GM21423 (cell line): Measurements from ENCODE around the gene MRPL58.
"Not testable (repeated sequence)": the region's sequence is repeated elsewhere in the genome, so short reads cannot be mapped to it uniquely, and the experiment has no call there.

ENCODE experiments used
- ATAC-seq: cut with Tn5 transposase; IDR thresholded peaks from one replicate; pipeline ENCODE4 v1.9.1; 2021; ENCODE audit warnings: mild to moderate bottlenecking, moderate library complexity; ENCODE audit not compliant: unreplicated experiment

Gene MRPL58

DNA sequence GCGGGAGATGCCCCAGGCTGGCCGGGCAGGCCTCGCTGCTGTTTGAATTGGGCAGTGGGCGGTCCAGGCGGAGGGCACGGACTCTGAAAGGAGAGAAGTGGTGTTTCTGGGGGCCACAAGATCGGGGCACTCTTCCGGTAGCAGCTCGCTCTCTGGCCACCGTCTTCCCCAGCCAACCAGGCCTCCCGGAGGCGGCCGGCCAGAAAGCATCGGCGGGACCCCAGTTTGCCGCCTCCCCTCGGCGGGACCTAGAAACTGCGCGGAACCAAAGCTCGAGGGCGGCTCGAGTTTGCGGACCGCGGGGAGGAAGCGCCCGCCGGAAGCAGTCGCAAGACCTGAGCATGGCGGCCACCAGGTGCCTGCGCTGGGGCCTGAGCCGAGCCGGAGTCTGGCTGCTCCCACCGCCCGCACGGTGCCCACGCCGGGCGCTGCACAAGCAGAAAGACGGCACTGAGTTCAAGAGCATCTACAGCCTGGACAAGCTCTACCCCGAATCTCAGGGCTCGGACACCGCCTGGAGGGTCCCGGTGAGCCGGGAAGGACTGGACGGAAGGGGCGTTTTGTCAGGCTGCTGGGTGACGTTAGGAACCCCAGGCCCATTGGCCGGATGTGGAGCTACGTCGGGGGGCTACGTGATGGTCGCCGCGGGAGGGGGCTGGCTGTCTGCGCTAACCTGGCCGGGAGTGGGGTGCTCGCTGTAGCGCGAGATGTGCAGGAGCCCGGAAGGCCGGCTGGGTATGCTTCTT is at the start of gene MRPL58:
MRPL58 (plus strand) TSS at position 325 of the 746 bp plus-strand sequence; CDS start at position 342, 17 bp downstream.
- peak; percentile 86 for ATAC-seq

DNA sequence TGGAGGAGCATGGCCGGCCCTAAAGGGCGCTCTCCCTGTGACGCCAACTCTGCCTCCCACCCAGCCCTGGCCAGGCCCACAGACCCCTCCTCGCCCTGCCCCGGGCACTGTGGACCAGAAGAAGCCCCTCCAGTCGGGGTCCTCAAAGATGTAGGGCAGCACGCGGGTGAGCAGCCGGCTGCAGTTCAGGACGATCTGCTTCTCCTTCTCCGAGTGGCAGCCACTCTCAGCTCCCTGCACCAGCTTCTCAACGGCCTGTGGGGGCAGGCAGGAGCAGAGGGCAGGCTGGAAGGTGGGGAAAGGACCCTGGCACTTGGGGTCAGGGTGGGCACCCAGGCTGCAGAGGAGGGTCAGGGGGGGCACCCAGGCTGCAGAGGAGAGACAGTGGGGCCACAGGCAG is 48.8 kb upstream of the MRPL58 start:
- no peak for ATAC-seq

GRCh38 chr17:74964246-74964761 is 48.2 kb upstream of the MRPL58 start:
- no peak for ATAC-seq

DNA sequence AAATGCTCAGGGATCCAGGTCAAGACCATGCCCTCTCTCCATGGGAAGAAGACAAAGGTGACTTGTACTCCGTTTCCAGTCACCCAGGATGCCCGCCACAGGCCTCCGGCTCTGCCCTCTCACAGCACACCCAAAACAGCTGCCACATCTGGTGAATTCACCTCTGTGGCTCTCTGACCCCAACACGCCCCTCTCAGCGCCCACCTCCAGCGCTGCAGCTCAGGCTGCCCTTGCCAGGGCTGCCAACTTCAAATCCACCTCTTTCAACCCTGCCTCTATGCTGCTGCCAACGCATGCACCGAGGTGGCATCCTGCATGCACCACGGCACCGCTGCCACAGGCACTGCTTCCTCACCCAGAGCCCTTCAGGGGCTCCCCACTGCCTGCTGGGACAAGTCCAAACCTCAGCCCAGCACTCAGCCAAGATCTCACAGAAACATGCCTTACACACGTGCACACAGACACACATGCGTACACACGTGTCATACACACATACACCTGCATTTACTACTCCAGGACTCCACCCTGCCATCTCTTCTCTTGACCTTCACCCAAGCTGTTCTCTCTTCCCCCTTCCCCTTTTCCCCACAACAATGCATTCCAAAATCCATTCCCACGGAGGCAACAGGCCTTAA is 47.4 kb upstream of the MRPL58 start:
- no peak for ATAC-seq

DNA sequence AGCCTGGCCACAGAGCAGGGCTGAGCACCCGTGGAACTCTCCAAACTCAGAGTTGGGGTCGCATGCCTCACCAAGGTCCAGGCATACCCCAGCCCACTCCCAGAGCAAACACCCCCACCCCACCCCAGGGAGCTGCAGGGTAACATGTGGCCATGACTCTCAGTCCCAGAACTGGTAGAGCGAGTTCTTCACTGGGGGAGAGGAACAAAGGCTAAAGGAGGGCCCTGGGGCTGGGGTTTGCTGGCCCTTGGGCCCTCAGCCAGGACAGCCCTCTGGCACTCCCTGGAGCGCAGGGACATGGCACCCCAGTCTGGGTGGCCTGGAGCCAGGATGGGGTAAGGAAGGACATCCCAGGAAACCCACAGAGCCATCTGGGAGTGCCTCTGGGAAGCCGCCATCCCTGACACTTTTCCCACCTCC is 44.1 kb upstream of the MRPL58 start:
- ATAC-seq = no peak

- not testable (repeated sequence) for ATAC-seq
Observed at GRCh38 chr17:74969501-74969900, 43.0 kb upstream of the MRPL58 start.

- no peak for ATAC-seq
Observed at GRCh38 chr17:74970395-74970794, 42.1 kb upstream of the MRPL58 start.

DNA sequence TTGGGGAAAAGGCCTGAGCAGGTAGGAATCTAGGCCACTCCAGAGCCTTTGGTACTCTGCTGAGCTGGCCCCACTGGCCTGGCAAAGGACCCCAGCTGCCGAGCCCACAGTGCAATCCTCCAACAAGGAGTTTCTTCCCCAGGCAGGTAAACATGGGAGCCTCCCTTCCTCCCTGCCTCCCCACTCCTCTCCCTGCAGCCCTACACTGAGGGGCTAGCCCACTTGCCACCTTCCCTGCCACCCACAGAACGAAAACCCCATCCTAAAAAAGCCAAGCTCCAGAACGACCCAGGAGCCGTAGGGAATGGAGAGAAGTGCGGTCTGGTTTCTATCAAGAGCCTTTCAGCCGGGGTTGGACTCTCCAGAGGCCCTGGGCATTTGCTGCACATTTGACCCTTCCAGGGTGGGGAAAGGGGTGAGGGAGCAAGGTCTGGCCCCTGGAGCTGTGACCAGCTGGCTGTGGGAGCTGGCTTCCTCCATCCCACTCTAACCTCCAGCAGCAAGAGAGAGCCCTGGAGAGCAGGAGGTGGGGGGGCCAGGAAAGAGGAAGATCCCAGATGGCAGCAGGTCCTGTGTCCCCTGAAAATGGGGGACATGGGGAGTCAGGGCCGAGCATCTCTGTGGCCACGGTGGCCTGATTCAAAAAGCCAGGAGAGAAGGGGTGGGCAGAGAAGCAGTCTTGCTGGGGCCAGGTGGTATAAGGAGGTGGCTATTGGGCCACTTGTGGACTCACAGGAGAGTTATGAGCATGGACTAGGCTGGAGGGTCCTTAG is 41.2 kb upstream of the MRPL58 start:
- no peak for ATAC-seq

DNA sequence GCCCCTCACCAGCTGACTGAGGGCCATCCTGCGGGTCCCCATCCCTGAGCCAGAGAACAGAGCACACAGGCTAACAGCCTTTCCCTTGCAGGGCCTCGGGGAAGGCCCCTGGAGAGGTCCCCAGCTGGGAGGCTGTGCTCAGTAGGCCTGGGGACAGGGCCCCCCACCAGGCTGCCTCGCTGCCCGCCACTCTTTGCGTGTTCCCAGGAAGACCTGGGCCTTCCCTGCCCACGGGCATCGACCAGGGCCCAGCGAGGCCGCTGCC is 40.7 kb upstream of the MRPL58 start:
- no peak for ATAC-seq

DNA sequence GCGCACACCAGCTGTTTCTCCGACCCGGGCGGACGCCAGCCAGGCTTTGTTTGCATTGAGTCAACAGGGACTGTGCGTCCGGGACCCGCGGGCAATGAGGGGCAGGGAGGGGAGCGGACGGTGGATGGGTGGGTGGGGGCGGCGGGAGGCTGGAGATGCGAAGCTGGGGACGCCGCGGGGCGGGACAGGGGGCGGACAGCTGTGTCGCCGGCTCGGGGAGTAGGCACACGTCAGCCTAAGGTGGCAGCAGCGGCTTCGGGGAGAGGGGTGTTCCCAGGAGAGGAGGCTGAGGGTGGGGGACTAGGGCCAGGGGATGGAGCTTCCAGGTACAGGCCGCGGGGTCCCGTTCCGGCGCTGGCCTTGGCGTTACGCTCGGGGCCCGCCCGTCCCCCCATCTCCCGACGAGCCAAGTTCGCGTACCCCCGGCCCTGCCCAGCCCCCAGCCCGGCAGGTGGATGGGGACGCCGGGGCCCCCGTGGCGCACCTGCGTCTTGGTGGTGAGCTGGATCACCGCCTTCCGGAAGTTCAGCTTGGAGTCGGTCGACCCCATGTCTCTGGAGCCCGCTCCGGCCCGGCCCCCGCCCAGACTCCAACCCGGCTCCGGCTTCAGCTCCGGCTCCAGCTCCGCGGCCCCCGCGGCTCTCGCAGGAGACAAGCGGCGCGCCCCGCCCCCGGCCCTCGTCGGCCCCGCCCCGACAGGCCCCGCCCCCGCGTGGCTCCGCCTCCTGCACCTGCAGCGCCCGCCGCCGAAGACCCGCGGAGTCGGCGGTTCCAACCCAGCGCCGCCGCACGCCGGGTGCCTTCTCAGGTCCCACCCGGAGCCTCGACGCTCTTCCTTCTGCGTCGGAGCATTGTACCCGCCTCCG is 40.1 kb upstream of the MRPL58 start, which contains the start of gene HID1:
HID1 (minus strand) TSS at position 653 of the 866 bp plus-strand sequence; CDS start at position 550, 103 bp downstream.
- ATAC-seq = no peak

DNA sequence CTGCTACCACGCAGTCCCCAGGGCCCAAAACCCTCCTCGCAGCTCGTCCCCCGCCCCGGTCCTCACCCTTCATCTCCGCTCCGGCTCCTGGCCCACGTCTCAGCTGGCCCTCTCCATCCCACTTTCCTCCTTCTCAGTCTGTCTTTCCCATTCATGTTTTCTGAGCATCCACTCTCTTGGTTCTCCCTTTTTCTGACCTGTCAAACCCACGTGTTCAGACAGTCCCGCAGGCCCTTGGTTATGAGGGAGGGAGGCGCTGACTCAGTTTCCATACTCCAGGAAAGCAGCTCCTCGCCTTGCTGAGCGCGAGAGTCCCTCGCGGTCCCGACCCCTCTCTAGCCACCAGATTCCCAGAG is 39.5 kb upstream of the MRPL58 start:
- ATAC-seq = no peak

DNA sequence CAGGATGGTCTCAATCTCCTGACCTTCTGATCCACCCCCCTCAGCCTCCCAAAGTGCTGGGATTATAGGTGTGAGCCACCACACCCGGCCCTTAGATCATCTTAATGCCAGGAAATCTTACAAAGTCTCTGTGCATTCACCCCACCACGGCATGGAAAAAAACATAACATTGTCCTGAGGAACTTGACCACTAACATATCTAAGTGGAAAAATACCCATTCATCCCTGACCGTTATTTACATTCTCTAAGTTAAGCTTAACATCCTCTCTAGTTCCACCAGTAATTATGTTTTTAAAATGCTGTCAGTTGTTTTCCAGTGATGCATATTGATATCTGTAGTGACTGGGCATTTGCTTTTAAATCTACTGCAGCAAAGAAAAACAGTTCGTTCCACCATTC is 36.5 kb upstream of the MRPL58 start:
- ATAC-seq = no peak

DNA sequence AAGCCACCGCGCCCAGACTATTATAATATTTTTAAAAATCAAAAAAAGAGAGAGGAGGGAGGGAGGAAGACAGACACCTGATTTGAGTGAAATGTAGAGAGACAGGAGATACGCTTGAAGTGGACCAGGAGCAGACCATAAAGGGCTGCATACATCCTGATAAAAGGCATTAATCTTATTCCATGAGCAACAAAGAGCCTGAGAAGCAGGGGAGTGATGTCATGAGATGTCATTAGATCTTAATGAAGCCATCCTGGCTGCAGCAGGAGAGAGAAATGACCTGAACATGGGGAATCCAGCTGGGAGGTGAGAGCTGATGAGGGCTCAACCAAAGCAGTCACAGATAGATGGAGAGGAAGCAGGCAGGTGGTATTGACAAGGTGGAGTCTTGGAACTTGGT is 34.7 kb upstream of the MRPL58 start:
- no peak for ATAC-seq

GRCh38 chr17:74978240-74978639 is 34.2 kb upstream of the MRPL58 start:
- ATAC-seq = no peak

GRCh38 chr17:74979408-74980146 is 32.9 kb upstream of the MRPL58 start:
- no peak for ATAC-seq

DNA sequence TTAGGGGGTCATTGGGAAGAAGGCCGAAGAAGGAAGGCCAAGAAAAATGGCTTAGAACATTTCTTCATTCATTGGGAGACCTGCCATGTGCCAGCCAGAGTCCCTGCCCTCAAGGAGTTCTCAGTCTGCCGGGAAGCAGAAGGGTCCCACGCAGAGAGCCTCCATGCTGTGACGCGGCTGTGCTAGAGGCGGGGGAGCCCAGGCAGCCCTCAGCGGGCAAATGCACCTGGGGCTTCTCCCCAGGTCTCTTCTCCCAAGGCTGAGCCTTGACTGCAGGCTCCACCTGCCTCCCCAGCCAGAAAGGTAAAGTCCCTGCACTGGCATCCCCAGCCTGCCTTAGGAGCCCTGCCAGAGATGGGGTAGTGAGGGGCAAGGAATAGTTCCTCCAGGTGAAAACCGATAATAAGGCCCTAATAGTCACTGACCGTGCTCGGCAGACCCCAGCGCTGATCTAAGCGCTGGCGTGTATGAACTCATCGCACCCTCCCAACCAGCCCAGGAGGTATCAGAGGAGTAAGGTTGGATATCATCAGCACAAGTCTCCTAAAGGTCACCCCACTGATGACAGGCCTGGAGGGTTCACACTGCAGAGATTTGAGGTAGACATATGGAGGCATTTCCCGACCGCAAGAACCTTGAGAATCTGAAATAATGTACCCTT is 31.0 kb upstream of the MRPL58 start:
- ATAC-seq = no peak

DNA sequence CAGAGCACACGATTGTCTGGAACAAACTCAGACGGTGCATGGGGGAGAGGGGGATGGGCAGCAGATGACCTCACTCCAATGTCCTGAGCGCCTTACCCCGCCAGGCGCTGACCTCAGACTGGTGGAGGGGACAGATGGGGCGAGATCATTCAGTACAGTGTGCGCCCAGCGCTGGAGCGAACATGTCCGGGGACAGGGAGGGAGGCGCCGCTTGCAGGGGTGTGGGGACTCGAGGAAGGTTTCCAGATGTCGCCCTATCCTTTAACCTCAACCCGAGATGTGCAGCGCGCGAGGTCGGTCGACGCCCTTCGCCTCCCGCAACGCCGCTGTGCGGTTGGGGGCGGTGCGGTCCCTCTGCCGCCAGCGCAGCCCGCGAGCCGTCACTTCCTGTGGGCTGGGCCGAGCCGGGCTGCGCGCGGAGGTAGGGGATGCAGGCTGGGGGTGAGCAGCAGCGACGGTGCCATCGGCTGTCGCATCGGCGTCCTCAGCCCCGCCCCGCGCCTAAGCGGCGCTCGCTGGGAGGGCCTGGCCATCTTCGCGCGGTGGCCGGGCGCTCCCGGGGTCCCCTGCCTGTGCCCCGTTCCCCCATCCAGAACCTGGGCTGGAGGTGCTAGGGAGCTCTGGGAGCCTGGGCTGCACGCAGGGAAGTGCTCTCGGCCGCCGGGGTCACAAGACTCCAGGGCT is 30.3 kb upstream of the MRPL58 start:
- ATAC-seq = peak; percentile 75

DNA sequence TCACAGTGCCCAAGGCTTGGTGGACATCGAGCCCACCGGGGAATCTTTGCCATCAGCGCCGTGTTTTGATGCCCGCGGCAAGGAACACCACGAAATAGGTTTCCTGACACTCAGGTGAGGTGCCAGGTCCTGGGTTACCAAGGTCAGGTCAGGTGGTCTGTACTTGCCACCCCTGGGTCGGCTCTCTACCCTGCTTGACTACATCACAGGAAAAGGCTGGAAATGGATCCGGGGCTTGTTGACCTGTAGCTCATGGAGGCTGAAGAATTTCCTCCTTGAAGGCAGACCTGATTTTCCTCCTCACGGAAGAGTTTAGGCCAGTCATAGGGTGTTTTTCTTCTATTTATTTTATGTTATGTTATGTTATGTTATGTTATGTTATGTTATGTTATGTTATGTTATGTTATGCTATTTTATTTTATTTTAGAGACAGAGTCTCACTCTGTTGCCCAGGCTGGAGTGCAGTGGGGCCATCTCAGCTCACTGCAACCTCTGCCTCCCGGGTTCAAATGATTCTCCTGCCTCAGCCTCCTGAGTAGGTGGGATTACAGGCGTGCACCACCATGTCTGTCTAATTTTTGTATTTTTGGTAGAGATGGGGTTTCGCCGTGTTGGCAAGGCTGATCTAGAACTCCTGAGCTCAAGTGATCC is 29.7 kb upstream of the MRPL58 start:
- ATAC-seq = not testable (repeated sequence)

- ATAC-seq = no peak
Observed at GRCh38 chr17:74986206-74986576, 26.3 kb upstream of the MRPL58 start.
